CD1c-positive myeloid dendritic cell (primary cell): Measurements from ENCODE around the gene QRSL1.
"Not testable (repeated sequence)": the region's sequence is repeated elsewhere in the genome, so short reads cannot be mapped to it uniquely, and the experiment has no call there.

Source experiments
- DNase-seq: peaks from one replicate; pipeline ENCODE4 v3.0.0-alpha.2; 2016; ENCODE audit errors: extremely low spot score

Gene QRSL1

DNA sequence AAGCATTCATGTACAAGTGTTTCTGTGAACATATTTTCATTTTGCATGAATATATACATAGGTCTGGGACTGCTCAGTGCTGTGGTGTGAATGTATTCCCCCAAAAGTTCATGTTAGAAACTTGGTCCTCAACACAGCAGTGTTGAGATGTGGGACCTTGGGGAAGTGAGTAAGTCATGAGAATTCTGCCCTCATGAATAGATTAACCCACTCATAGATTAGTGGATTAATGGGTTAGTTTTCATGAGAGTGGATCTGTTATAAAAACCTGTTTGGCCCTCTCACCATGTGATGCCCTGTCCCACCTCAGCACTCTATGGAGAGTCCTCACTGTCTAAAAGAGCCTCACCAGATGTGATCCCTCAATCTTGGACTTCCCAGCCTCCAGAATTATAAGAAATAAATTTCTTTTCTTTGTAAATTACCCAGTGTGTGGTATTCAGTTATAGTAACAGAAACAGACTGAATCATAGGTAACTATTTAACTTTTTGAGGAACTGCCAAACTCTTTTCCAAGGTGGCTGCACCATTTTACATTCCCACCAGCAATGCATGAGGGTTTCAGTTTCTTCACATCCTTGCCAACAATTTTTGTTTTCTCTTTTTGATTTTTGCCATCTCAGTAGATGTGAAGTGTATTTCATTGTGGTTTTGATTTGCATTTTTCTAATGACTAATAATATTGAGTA lies 45.3 kb downstream of the QRSL1 start:
- DNase-seq: no peak

DNA sequence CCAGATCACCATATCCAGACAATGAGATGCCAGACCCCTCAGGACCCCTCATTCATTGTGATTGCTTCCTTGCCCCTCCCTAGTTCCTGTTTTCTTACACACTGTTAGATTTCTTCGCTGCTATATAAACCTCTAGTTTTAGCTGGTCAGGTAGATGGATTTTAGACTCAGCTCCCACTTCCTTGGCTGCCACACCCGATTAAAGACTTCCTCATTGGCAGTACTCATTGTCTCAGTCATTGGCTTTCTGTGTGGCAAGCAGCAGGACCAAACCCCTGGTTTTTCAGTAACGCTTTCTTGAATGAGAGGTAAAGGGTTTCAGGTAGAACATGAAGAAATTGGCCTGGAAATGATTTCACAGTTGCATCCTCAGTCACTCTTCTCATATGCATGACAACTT lies 47.9 kb downstream of the QRSL1 start:
- no peak for DNase-seq

DNA sequence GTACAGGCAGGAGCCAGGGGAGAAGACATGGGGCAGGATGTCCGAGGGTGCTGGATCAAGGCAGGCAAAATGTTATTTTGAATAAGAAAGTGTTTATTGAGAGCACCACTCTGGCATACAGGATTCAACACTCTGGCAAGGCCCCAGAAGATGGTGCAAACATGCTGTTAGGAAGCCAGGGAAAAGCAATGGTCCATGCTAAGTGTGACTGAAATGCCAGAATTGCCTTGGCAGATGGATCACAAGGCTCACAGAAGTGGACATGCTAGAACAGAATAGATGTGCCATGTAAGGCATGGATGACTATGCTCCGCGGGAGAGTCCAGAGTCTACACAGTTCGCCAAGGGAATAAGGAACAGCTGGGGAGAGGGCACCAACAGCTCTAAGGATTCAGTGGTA lies 54.6 kb downstream of the QRSL1 start:
- DNase-seq: no peak

DNA sequence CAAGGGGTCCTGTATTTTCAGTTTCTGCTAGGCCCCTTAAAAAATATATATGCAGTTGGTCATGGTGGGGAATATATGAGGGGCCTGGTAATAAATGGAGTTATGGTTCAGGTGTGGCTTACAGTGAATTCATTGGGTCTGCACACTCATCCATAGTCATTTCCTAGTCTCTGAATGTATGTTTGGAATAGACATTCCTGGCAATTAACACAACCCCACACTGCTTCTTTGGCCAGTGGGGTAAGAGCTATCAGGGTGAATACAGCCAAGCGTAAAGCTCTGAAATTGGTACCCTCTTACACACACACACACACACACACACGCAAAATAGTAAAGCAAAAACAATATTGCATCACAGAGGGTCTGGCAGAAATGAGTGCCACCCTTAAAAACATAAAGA lies 56.5 kb downstream of the QRSL1 start:
- no peak for DNase-seq

DNA sequence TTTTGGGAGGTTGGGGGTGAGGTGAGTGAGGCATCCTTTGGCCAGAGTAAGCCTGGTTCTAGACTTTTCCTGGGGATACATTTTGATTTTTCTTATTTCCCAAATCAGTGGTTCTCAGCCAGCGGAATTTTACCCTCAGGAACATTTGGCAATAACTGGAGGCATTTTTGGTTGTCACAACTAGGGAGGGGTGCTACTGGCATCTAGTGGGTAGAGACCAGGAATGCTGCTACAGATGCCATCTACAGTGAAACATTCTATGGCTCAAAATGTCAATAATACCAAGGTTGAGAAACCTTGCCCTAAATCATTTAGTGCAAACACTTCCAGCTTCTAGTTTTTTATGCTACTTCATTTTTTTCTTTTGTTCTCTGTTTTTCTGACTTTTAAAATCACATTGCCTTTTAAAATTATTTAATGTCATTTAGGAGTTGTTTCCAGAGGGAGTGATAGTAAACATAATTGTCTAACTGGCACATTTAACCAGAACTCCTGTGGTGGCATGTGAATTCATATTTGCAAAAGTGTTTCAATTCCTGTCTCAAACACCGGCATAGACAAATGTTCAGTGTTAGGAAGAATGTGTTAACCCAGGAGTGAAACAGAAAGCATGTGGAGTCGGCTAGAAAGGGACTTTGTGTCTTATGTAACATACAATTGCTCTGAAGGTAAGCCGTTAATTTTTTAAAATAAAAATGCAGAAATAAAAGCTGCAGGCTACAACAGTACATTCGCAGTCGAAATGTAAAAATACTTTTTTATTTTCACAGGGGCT lies 59.0 kb downstream of the QRSL1 start:
- DNase-seq: no peak

DNA sequence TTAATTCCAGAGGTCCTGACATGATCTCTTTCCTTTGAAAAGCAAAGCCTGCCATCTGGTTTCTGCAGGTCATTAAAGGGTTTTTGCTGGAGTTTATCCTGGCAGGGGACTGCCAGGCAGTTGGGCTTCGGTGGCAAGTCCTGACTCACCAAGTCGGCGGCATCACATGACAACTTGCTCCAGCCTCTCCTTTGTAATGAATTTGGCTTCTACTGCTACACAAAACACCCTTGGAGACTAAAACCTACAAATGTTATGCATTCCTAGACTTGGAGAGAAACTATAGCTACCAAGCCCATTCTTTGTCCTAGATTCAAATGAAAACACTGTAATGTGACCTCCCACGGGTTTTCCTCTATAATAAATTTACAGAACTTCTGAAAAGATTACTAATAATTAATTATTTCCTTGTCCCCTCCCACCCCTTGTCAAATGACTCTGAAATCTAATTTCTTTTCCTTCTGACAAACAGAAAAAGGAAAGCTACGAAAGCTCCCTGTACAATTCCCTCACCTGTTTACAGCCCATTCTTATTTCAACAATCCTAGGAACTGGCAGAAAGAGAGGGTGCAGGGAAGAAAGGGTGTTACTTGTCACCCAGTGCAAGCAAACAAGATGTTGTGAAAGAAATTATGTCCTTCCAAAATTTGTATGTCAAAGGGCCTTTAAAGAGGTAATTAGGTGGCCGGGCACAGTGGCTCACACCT lies 62.9 kb downstream of the QRSL1 start:
- DNase-seq: no peak

DNA sequence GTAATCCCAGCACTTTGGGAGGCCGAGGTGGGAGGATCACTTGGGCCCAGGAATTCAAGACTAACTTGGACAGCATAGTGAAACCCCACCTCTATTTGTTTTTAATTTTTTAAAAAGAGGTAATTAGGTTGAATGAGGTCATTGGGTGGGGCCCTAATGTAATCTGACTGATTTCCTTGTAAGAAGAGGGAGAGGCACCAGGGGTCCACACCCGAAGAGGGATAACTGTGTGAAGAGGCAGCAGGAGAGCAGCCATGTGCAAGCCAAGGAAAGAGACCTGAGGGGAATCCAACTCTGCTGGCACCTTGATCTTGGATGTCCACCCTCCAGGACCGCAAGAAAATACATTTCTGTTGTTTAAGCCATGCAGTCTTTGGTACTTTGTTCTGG lies 63.4 kb downstream of the QRSL1 start:
- no peak for DNase-seq

DNA sequence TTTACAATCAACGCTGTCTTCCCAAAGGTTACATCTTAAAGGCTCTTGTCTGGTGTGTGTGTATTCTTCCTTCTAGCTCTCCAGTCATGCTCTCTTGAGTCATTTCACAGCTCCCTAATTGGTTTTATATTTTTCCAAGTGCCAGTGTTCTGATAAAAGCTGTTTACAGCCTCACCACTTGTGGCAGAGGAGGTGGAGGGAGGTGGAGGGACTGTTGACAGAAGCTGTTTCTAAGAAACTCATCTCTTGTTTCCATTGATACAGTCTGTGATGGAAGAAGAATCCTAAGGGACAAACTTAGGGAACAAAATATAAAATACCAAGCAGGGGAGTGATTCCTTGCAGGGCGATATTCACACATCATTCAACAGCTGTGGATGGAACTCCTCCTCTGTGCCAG lies 64.0 kb downstream of the QRSL1 start:
- DNase-seq: no peak

DNA sequence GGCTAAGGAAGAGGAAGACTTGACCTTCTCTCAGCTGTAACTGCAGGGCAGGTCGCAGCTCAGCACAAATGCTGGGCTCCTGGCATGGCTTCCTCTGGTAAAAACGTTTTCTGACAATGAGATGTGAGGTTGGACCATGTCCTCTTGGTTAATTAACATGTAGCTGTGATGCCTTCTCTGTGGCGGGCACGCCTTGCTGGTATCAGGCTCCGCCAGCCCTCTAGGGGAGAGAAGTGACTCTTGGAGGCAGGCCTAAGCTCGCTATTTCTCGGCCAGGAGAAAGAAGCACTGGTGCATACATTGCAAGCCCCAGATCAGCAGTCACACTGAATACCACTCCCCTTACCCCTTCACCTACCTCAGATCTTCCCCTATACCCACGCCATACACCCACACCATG lies 65.0 kb downstream of the QRSL1 start:
- no peak for DNase-seq

DNA sequence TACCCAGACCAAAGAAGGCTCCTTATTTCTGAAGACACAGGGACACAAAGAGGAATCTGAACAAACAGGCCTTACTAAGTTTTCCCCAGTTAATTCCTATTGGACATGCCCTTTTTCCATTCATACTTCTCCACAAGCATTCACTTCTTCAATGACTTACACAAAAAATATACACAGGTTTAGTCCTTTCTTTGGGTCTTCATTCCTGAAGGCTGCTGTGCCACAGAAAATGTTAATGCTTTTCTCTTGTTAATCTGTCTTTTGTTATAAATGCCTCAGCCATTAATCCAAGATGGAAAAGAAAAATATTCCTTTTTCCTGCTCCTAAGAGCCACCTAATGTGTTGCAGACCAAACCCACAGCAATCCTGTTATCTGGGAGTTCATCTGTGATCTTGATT lies 71.2 kb downstream of the QRSL1 start:
- DNase-seq: no peak

DNA sequence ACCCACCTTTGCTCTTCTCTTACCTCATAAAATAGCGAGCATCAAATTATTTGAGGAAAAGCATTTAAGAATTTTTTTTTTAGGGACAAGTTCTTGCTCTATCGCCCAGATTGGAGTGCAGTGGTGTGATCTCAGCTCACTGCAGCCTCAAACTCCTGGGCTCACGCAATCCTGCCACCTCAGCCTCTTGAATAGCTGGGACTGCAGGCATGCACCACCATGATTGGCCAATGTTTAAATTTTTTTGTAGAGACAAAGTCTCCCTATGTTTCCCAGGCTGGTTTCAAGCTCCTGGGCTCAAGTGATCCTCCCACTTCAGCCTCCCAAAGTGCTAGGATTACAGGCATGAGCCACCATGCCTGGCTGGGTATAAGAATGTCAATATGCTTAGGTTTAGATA lies 71.8 kb downstream of the QRSL1 start:
- not testable (repeated sequence) for DNase-seq

DNA sequence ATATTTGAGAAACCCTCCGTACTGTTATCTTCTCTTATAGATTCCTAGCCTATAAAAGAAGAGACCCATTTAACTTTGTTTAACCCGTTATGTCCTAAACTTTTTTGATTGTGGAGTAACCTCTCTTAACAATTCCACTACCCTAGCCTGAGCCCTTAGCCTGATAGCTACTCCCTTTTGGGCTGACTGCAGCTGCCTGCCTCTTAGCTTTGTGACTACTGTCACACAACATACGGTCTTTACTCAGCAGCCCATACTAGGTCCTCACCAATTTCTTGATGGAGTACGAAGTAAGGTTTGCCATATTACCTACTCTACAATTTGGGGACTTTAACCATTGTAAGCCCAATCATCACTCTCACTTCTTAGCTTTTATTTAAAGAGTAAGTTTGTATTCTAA lies 72.7 kb downstream of the QRSL1 start:
- no peak for DNase-seq

DNA sequence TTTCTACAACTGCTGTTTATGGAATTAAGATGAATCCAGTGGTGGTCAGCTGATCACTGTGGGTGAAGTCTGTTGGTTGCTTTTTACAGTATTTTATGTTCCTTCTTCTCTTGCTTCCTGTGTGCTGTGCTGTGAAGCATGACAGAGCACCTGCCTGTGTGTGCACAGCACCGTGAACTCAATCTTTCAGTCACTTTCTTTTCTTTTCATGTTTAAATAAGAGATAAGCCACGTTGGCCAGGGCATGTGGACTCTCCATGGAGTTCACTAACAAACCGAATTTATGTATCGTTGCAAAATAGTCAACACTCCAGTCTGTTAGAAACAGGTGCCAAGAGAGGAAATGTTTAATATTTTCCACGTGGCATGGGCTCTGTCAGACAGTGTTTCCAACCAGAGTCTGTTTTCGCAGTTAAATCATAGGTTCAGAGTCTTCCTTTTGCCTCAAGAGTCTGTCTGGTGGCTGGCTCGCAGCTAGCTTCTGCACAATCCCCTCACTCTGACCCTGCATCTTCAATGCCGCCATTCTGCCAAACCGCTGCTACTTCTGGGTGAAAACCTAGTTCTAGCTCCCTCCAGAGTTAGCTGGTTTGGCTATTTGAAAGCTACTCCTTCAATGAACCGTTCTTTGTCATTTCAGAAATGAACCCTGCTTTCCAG lies 73.2 kb downstream of the QRSL1 start:
- no peak for DNase-seq

DNA sequence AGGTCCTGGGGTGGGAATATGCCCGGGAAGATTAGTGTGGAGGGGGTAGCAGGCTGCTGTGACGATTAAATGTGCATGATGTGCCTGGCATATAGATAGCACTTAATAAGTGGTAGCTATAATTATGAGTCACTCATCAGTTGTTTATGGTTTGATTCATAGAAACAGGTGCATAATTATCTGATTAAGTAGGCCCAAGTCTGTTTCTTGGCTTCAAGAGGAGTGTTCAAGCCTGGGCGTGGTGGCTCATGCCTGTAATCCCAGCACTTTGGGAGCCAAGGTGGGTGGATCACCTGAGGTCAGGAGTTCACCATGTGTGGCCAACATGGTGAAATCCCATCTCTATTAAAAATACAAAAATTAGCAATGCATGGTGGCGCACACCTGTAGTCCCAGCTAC lies 74.9 kb downstream of the QRSL1 start:
- DNase-seq: no peak

DNA sequence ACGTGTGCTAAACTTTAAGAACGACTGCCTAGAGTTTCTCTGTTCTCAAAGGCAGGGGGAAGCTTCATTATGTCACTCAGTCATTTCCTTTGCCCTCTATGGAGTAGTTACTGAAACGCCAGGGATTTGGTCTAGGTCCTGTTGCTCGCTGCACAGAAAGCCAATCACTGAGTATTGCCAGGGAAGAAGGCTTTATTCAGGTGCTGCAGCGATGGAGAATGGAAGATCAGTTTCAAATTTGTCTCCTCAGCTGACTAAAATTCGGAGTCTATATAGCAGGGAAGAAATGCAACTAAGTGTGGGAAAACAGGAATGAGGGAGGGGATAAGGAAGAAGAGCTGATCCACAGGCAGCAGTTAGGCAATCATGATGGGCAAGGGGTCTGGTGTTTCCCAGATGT lies 75.8 kb downstream of the QRSL1 start:
- DNase-seq: no peak

DNA sequence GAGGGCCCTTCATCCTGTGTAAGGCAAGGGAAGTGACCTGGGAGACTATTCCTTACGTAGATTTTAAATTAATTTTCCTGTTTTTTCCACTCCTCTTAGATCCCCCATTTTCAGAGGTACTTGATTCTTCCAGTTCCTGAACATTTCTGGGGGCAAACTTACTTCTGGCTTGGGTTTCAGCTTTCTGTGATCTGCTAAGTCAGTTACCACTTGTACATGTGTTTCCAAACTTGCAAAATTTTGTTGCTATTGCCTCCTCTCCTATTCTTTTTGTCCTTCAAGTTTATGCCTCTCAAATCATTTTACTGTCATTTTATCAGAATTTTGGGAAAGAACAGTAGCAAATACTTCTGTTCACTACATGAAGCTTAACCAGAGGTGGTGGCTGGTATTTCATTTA lies 81.2 kb downstream of the QRSL1 start:
- DNase-seq: no peak

DNA sequence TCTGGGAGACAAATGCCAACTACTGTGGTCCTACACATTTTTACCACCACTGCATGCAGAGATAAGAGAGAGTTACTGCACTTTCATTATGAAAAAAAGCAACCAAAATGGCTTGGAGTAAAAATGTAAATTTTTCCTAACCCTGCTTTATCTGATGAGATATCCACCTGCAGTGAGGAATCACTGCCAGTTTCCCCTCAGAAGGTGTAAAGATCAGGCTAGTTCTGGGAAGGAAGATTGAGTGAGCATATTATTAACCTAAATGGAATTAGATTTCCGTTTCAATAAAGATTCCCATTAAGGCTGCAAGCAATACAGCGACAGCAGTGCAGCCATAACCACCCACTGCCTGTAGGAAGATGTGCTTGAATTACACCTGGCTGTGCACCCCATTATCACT lies 84.9 kb downstream of the QRSL1 start:
- DNase-seq: no peak

DNA sequence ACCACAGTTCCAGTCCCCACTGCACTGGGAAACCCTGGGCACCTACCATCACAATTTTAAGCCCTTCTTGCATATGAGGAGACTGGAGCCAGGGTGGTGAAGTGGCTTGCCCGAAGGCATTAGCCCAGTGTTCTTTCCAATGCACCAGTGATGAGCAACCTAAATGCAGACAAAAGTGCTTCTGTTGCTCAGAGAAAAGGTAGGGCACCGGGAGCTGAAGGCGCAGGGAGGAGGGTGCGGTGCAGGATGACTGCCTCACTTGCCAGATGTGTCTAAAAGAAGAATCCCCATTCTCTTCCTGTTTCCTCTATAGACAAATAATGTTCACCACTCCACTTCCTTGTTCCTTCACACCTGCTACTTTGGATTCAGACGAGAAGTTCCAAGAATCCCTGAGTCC lies 86.5 kb downstream of the QRSL1 start:
- no peak for DNase-seq

DNA sequence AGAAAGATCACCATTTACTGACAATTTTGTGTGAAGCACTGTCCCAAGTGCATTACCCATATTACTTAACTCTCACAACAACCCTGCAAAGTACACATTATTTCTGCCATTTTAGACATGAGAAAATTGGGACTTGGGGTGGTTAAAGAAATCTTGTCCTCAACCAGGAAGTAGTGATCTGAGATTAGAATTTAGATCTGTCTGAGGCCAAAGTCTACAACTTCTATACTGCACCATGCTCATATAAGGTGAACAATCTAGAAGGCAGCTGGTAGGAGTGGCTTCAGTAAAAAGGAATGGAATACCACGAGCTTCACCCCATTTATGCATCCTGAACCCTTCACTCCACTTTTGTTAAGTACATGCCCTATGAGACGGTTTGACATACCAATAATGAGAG lies 87.6 kb downstream of the QRSL1 start:
- no peak for DNase-seq
